Type B pancreatic cell (in vitro differentiated cells): ENCODE results near the gene ZNF473. TPM values are rescaled to one million over a fixed set of nuclear protein-coding genes. Genes with fewer than 3 reads are reported as not detected.

Experiments
- DNase-seq: peaks from one replicate; pipeline ENCODE4 v3.0.0; 2021; ENCODE audit warnings: mixed read lengths; ENCODE audit not compliant: unreplicated experiment; ENCODE audit errors: extremely low spot score
- H3K27ac Mint-ChIP-seq: 2 replicates; pipeline ENCODE4 v1.8.0; 2021; ENCODE audit warnings: mild to moderate bottlenecking, mixed read lengths
- H3K27me3 Mint-ChIP-seq: 2 replicates; pipeline ENCODE4 v1.8.0; 2021; ENCODE audit warnings: mixed read lengths
- H3K36me3 Mint-ChIP-seq: 2 replicates; pipeline ENCODE4 v1.8.0; 2021; ENCODE audit warnings: mixed read lengths
- H3K4me1 Mint-ChIP-seq: one replicate; pipeline ENCODE4 v1.8.0; 2021; ENCODE audit warnings: mixed read lengths; ENCODE audit not compliant: unreplicated experiment
- H3K4me3 Mint-ChIP-seq: 2 replicates; pipeline ENCODE4 v1.8.0; 2021; ENCODE audit warnings: mild to moderate bottlenecking, mixed read lengths
- H3K9me3 Mint-ChIP-seq: 2 replicates; pipeline ENCODE4 v1.8.0; 2021; ENCODE audit warnings: mixed read lengths
- total RNA-seq: library from RNA; stranded (reverse); gene quantifications from 2 replicates; pipeline ENCODE4 v1.2.1, GENCODE V29; 2021; ENCODE audit warnings: low replicate concordance
- TF ChIP-seq, protein P1 (sequence below): fragments of 200-600 bp; sonication (generic); conservative IDR thresholded peaks from 2 replicates; pipeline ENCODE4 v1.5.0; 2021; ENCODE audit warnings: antibody characterized with exemption, mild to moderate bottlenecking

Gene ZNF473
- total RNA-seq, 1 donor from 2014 or later, result 14.3 TPM

GRCh38 chr19:49981603-49982593 is 43.9 kb upstream of the ZNF473 start:
- Mint-ChIP-seq H3K27me3 (no peaks in the 10 kb centered on the region), H3K4me1 (no peaks in the 10 kb centered on the region), H3K36me3 (peaks cover 6% of the 10 kb centered on the region), H3K4me3 (no peak overlapping the region), H3K9me3 (no peaks in the 10 kb centered on the region), H3K27ac (no peak overlapping the region)
- no peak for DNase-seq
- TF ChIP-seq, protein P1, sequence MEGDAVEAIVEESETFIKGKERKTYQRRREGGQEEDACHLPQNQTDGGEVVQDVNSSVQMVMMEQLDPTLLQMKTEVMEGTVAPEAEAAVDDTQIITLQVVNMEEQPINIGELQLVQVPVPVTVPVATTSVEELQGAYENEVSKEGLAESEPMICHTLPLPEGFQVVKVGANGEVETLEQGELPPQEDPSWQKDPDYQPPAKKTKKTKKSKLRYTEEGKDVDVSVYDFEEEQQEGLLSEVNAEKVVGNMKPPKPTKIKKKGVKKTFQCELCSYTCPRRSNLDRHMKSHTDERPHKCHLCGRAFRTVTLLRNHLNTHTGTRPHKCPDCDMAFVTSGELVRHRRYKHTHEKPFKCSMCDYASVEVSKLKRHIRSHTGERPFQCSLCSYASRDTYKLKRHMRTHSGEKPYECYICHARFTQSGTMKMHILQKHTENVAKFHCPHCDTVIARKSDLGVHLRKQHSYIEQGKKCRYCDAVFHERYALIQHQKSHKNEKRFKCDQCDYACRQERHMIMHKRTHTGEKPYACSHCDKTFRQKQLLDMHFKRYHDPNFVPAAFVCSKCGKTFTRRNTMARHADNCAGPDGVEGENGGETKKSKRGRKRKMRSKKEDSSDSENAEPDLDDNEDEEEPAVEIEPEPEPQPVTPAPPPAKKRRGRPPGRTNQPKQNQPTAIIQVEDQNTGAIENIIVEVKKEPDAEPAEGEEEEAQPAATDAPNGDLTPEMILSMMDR, result no peak

DNA sequence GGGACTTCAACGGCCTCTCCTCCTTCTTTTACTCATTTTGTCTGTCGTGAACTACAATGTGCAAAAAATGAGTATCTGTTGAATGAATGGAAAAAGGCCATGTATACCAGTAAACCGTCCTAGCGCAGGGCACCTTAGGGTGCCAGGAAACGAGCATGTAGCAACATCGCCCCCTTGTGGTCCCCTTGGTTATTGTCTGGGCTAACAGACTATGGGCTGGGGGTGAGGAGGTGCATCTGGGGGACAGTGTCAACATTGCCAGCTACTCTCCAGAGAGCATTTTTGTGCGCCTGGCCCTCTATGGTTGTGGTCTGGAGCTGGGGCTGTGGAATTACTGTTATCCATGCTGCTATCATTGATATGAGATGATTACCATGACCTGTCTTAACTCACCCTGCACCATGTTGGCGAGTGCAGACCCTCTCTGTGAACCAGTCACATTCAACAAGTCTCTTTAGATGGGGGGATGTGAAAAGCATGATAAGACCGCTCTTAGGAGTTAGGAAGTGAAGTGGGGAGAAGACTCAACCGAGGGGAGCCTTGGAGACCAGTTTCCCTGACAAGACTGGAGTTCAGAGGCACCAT is 42.1 kb upstream of the ZNF473 start:
- Mint-ChIP-seq H3K27me3 (no peaks in the 10 kb centered on the region), H3K4me3 (no peak overlapping the region), H3K36me3 (peaks cover 16% of the 10 kb centered on the region), H3K4me1 (peaks cover 4% of the 10 kb centered on the region), H3K9me3 (no peaks in the 10 kb centered on the region), H3K27ac (no peak overlapping the region)
- no peak for DNase-seq
- TF ChIP-seq, protein P1, result peak; percentile 89

GRCh38 chr19:49984491-49984890 is 41.3 kb upstream of the ZNF473 start:
- no peaks in the 10 kb centered on the region for H3K9me3 Mint-ChIP-seq
- TF ChIP-seq, protein P1, result no peak
- H3K36me3 Mint-ChIP-seq, result peaks cover 21% of the 10 kb centered on the region
- no peak for DNase-seq
- H3K27ac Mint-ChIP-seq, result no peak overlapping the region
- no peak overlapping the region for H3K4me3 Mint-ChIP-seq
- H3K4me1 Mint-ChIP-seq, result peaks cover 4% of the 10 kb centered on the region
- H3K27me3 Mint-ChIP-seq, result no peaks in the 10 kb centered on the region

DNA sequence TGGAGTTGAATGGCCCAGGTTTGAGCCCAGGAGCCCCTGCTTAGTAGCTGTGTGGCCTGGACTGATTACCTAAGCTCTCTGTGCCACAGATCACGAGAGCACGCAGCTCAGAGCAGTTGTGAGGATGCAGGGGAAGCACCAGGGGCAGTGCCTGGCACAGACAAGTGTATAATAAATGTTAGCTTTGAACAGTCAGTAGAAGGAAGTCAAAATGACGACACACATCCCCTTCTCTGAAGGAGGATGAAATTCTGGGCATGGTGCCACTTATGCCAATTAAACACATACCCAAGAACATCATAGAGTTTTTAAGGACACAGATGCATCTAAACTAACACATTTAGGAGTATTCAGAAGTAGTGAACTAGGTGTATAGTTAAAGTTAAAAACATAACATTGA is 39.9 kb upstream of the ZNF473 start:
- H3K4me3 Mint-ChIP-seq, result no peak overlapping the region
- no peak overlapping the region for H3K27ac Mint-ChIP-seq
- no peaks in the 10 kb centered on the region for H3K9me3 Mint-ChIP-seq
- H3K36me3 Mint-ChIP-seq, result peaks cover 22% of the 10 kb centered on the region
- TF ChIP-seq, protein P1, result no peak
- no peaks in the 10 kb centered on the region for H3K27me3 Mint-ChIP-seq
- peaks cover 4% of the 10 kb centered on the region for H3K4me1 Mint-ChIP-seq
- DNase-seq, result no peak

DNA sequence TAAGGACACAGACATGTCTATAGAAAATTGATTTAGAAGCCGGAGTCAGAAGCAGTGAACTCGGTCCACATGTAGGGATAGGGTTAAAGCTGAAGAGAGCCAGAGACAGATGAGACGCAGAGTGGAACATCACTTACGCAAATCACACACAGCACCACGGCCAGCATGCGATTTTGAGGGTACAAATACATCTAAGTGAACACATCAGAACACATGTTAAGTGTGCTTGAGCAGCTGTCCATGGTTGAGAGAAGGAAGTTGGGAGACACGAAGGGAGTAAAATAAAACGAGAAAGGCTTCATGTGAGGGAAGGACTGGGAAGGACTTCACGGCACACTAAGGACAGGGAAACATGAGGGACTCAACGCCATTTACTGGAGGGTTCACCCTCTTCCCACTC is 39.5 kb upstream of the ZNF473 start:
- peaks cover 22% of the 10 kb centered on the region for H3K36me3 Mint-ChIP-seq
- no peaks in the 10 kb centered on the region for H3K27me3 Mint-ChIP-seq
- TF ChIP-seq, protein P1, result no peak
- H3K27ac Mint-ChIP-seq, result no peak overlapping the region
- H3K9me3 Mint-ChIP-seq, result no peaks in the 10 kb centered on the region
- no peak for DNase-seq
- no peak overlapping the region for H3K4me3 Mint-ChIP-seq
- peaks cover 4% of the 10 kb centered on the region for H3K4me1 Mint-ChIP-seq
